HEK293 (cell line): Measurements from ENCODE around the gene IGFBP7.

ENCODE experiments used
- CTCF ChIA-PET: fragments of 350-600 bp; formaldehyde crosslinking; extraction: SDS; loops from one replicate; lab custom pipeline; 2021; ENCODE audit warnings: antibody characterized with exemption; lab: Yijun Ruan, JAX
- POLR2A ChIA-PET: fragments of 300-600 bp; formaldehyde crosslinking; extraction: SDS; loops from one replicate; lab custom pipeline; 2020; ENCODE audit warnings: antibody characterized with exemption, inconsistent platforms; lab: Yijun Ruan, JAX
- H3K27ac ChIP-seq: fragments of 200-500 bp; sonication (Bioruptor generic); 2 replicates; pipeline ENCODE4 v1.5.1; 2014; ENCODE audit warnings: low read depth, low read length, control low read depth, inconsistent platforms; ENCODE audit errors: extremely low read depth
- H3K36me3 ChIP-seq, 2 experiments: fragments of 200-500 bp in 1 of 2; sonication (Bioruptor generic) in 1 of 2; 1 replicate in 1 of 2; 2 replicates in 1 of 2; pipeline ENCODE4 v1.5.1; 2014 to 2017; ENCODE audit warnings: inconsistent platforms in 2 of 2, low read length in 2 of 2; ENCODE audit not compliant: control insufficient read depth in 2 of 2, insufficient read depth in 1 of 2
- H3K4me1 ChIP-seq: fragments of 200-500 bp; sonication (Bioruptor generic); 2 replicates; pipeline ENCODE4 v1.5.1; 2014; ENCODE audit warnings: mild to moderate bottlenecking, low read length, inconsistent platforms; ENCODE audit not compliant: control insufficient read depth, insufficient read depth
- H3K4me3 ChIP-seq: 2 replicates; pipeline ENCODE4 v1.5.1; 2011; ENCODE audit warnings: low read depth, mild to moderate bottlenecking, control low read depth, low read length, moderate library complexity
- H3K9me3 ChIP-seq: fragments of 200-500 bp; sonication (Bioruptor generic); 2 replicates; pipeline ENCODE4 v1.5.1; 2014; ENCODE audit warnings: low read depth, low read length, inconsistent platforms; ENCODE audit not compliant: control insufficient read depth, insufficient read depth
- KLF1 ChIP-seq: fragments of 450-650 bp; formaldehyde crosslinking; IDR thresholded peaks from 2 replicates; pipeline ENCODE4 v1.5.1; 2016; ENCODE audit warnings: missing biosample characterization, missing genetic modification characterization
- KLF10 ChIP-seq: fragments of 450-650 bp; IDR thresholded peaks from 2 replicates; pipeline ENCODE4 v1.5.1; 2018; ENCODE audit warnings: missing biosample characterization, mild to moderate bottlenecking, missing genetic modification characterization
- PRDM6 ChIP-seq: fragments of 450-650 bp; formaldehyde crosslinking; IDR thresholded peaks from 2 replicates; pipeline ENCODE4 v1.5.1; 2017; ENCODE audit warnings: missing biosample characterization, missing genetic modification characterization
- YY1 ChIP-seq: fragments of 450-650 bp; formaldehyde crosslinking; IDR thresholded peaks from 2 replicates; pipeline ENCODE4 v1.5.1; 2018; ENCODE audit warnings: missing biosample characterization, missing genetic modification characterization
- ZBTB10 ChIP-seq: fragments of 450-650 bp; formaldehyde crosslinking; IDR thresholded peaks from 2 replicates; pipeline ENCODE4 v1.5.1; 2016; ENCODE audit warnings: missing biosample characterization, missing genetic modification characterization
- ZNF10 ChIP-seq: fragments of 450-650 bp; formaldehyde crosslinking; IDR thresholded peaks from 2 replicates; pipeline ENCODE4 v1.5.1; 2017; ENCODE audit warnings: missing biosample characterization, missing genetic modification characterization
- ZNF121 ChIP-seq: fragments of 450-650 bp; formaldehyde crosslinking; IDR thresholded peaks from 2 replicates; pipeline ENCODE4 v1.5.1; 2016; ENCODE audit warnings: missing biosample characterization, missing genetic modification characterization
- ZNF132 ChIP-seq: fragments of 450-650 bp; formaldehyde crosslinking; IDR thresholded peaks from 2 replicates; pipeline ENCODE4 v1.5.1; 2017; ENCODE audit warnings: missing biosample characterization, missing genetic modification characterization, borderline replicate concordance
- ZNF133 ChIP-seq: fragments of 450-650 bp; formaldehyde crosslinking; IDR thresholded peaks from 2 replicates; pipeline ENCODE4 v1.5.1; 2016; ENCODE audit warnings: missing biosample characterization, missing genetic modification characterization
- ZNF16 ChIP-seq: fragments of 450-650 bp; formaldehyde crosslinking; IDR thresholded peaks from 2 replicates; pipeline ENCODE4 v1.5.1; 2016; ENCODE audit warnings: low read depth, missing biosample characterization, missing genetic modification characterization
- ZNF19 ChIP-seq: fragments of 450-650 bp; formaldehyde crosslinking; IDR thresholded peaks from 2 replicates; pipeline ENCODE4; 2016; ENCODE audit warnings: missing biosample characterization, missing genetic modification characterization, low read depth
- ZNF2 ChIP-seq: fragments of 450-650 bp; formaldehyde crosslinking; IDR thresholded peaks from 2 replicates; pipeline ENCODE4 v1.5.1; 2016; ENCODE audit warnings: missing biosample characterization, missing genetic modification characterization
- ZNF23 ChIP-seq: fragments of 450-650 bp; formaldehyde crosslinking; IDR thresholded peaks from 2 replicates; pipeline ENCODE4 v1.5.1; 2016; ENCODE audit warnings: missing biosample characterization, missing genetic modification characterization, borderline replicate concordance
- ZNF274 ChIP-seq, 2 experiments: fragments of 200-500 bp in 1 of 2; fragments of 450-650 bp in 1 of 2; sonication (Bioruptor generic) in 1 of 2; formaldehyde crosslinking in 1 of 2; IDR thresholded peaks; 2 replicates each; pipeline versions ENCODE4 v1.5.1 to v1.6.1; 2014 to 2016; ENCODE audit warnings: borderline replicate concordance in 1 of 2, inconsistent platforms in 1 of 2, low read length in 1 of 2, missing biosample characterization in 1 of 2, missing genetic modification characterization in 1 of 2
- ZNF341 ChIP-seq: fragments of 450-650 bp; formaldehyde crosslinking; IDR thresholded peaks from 2 replicates; pipeline ENCODE4; 2016; ENCODE audit warnings: low read depth, missing biosample characterization, missing genetic modification characterization
- ZNF416 ChIP-seq: fragments of 450-650 bp; formaldehyde crosslinking; IDR thresholded peaks from 2 replicates; pipeline ENCODE4 v1.5.1; 2016; ENCODE audit warnings: missing biosample characterization, missing genetic modification characterization
- ZNF544 ChIP-seq: fragments of 450-650 bp; formaldehyde crosslinking; IDR thresholded peaks from 2 replicates; pipeline ENCODE4 v1.5.0; 2017; ENCODE audit warnings: missing biosample characterization, missing genetic modification characterization
- ZNF670 ChIP-seq: fragments of 450-650 bp; formaldehyde crosslinking; IDR thresholded peaks from 2 replicates; pipeline ENCODE4 v1.5.1; 2016; ENCODE audit warnings: missing biosample characterization, missing genetic modification characterization, low read depth
- ZNF692 ChIP-seq: fragments of 450-650 bp; formaldehyde crosslinking; IDR thresholded peaks from 2 replicates; pipeline ENCODE4 v1.5.1; 2016; ENCODE audit warnings: missing biosample characterization, missing genetic modification characterization
- ZNF843 ChIP-seq: fragments of 450-650 bp; formaldehyde crosslinking; IDR thresholded peaks from 2 replicates; pipeline ENCODE4 v1.5.1; 2016; ENCODE audit warnings: missing biosample characterization, missing genetic modification characterization
- ZSCAN16 ChIP-seq: fragments of 450-650 bp; formaldehyde crosslinking; IDR thresholded peaks from 2 replicates; pipeline ENCODE4 v1.5.1; 2016; ENCODE audit warnings: missing biosample characterization, missing genetic modification characterization

IGFBP7 gene

GRCh38 chr4:57089549-57089948 is 20.6 kb downstream of the IGFBP7 start:
- H3K36me3 ChIP-seq: no peaks in the 10 kb centered on the region
- ChIA-PET CTCF (interaction anchor here (0.7 to 1.7 kb wide), 4 partner anchors 12 to 1986 kb away, joined by 3 to 8 read pairs (median 4); no protein-coding TSS in a partner anchor), POLR2A (interaction anchor here (0.7 kb wide), 1 partner anchor 14 kb away, joined by 3 read pairs; no protein-coding TSS in a partner anchor)
- TF ChIP-seq ZNF843 (tag by site-specific recombination) (no peak), ZNF416 (tag by site-specific recombination) (no peak), ZNF19 (tag by site-specific recombination) (no peak), ZNF274 (IDR thresholded peaks at IDR 0.05; ENCODE audit: low read length) (no peak), ZNF274 (tag by site-specific recombination; IDR thresholded peaks at IDR 0.05; ENCODE audit: borderline replicate concordance) (no peak), ZNF10 (no peak)
- H3K4me1 ChIP-seq: no peaks in the 10 kb centered on the region
- H3K4me3 ChIP-seq: no peak overlapping the region
- no peak overlapping the region for H3K27ac ChIP-seq
- no peaks in the 10 kb centered on the region for H3K9me3 ChIP-seq

GRCh38 chr4:57086031-57086723 is 24.0 kb downstream of the IGFBP7 start:
- POLR2A ChIA-PET: interaction anchor here (0.6 kb wide), 1 partner anchor 1001 kb away, joined by 3 read pairs; no protein-coding TSS in a partner anchor
- Histone ChIP-seq H3K4me3 (no peak overlapping the region), H3K36me3 (no peaks in the 10 kb centered on the region), H3K4me1 (no peaks in the 10 kb centered on the region), H3K27ac (no peak overlapping the region), H3K9me3 (no peaks in the 10 kb centered on the region)
- CTCF ChIA-PET: interaction anchor here (0.6 to 1.7 kb wide), 5 partner anchors 10 to 698 kb away, joined by 3 to 4 read pairs (median 3); no protein-coding TSS in a partner anchor
- no peak for TF ChIP-seq ZNF23 (tag by site-specific recombination)
- no peak for TF ChIP-seq ZNF670 (tag by site-specific recombination)

GRCh38 chr4:57085278-57085677 is 24.9 kb downstream of the IGFBP7 start:
- Histone ChIP-seq H3K4me3 (no peak overlapping the region), H3K27ac (no peak overlapping the region), H3K4me1 (peaks cover 4% of the 10 kb centered on the region), H3K36me3 (no peaks in the 10 kb centered on the region), H3K9me3 (no peaks in the 10 kb centered on the region)
- POLR2A ChIA-PET: no interaction called here
- no peak for TF ChIP-seq ZNF2 (tag by site-specific recombination)
- TF ChIP-seq ZNF16 (tag by site-specific recombination): no peak
- TF ChIP-seq PRDM6 (tag by site-specific recombination): no peak
- TF ChIP-seq ZNF133 (tag by site-specific recombination): peak; percentile 84
- CTCF ChIA-PET: interaction anchor here (0.8 kb wide), 1 partner anchor 47 kb away, joined by 4 read pairs; no protein-coding TSS in a partner anchor

- H3K9me3 ChIP-seq: no peaks in the 10 kb centered on the region
- peaks cover 8% of the 10 kb centered on the region for H3K4me1 ChIP-seq
- H3K4me3 ChIP-seq: no peak overlapping the region
- ChIA-PET CTCF (interaction anchor here (0.6 to 0.7 kb wide), 2 partner anchors 11 to 80 kb away, joined by 3 to 4 read pairs; no protein-coding TSS in a partner anchor), POLR2A (no interaction called here)
- H3K36me3 ChIP-seq: no peaks in the 10 kb centered on the region
- H3K27ac ChIP-seq: no peak overlapping the region
- no peak for TF ChIP-seq KLF10 (tag by site-specific recombination)
- no peak for TF ChIP-seq ZNF544 (tag by site-specific recombination)
- no peak for TF ChIP-seq YY1 (tag by site-specific recombination)
- no peak for TF ChIP-seq ZNF121 (tag by site-specific recombination)
- TF ChIP-seq ZNF2 (tag by site-specific recombination): no peak
- no peak for TF ChIP-seq ZNF692
- no peak for TF ChIP-seq ZNF23 (tag by site-specific recombination)
- TF ChIP-seq ZSCAN16 (tag by site-specific recombination): no peak
- no peak for TF ChIP-seq ZBTB10 (tag by site-specific recombination)
- TF ChIP-seq KLF1 (tag by site-specific recombination): no peak
- no peak for TF ChIP-seq ZNF132 (tag by site-specific recombination)
- TF ChIP-seq ZNF341 (tag by site-specific recombination): no peak
Measured at GRCh38 chr4:57084360-57084759, 25.8 kb downstream of the IGFBP7 start.
